ENCODE results near the gene MMP25.

The MMP25 gene

GRCh38 chr16:3012246-3012645 is 34.1 kb upstream of the MMP25 start:
- no peak for DNase-seq (ENCODE audit: low read depth)
- no peak overlapping the region for H3K4me3 ChIP-seq (ENCODE audit: low read depth, low read length)
- TF ChIP-seq, protein P1, sequence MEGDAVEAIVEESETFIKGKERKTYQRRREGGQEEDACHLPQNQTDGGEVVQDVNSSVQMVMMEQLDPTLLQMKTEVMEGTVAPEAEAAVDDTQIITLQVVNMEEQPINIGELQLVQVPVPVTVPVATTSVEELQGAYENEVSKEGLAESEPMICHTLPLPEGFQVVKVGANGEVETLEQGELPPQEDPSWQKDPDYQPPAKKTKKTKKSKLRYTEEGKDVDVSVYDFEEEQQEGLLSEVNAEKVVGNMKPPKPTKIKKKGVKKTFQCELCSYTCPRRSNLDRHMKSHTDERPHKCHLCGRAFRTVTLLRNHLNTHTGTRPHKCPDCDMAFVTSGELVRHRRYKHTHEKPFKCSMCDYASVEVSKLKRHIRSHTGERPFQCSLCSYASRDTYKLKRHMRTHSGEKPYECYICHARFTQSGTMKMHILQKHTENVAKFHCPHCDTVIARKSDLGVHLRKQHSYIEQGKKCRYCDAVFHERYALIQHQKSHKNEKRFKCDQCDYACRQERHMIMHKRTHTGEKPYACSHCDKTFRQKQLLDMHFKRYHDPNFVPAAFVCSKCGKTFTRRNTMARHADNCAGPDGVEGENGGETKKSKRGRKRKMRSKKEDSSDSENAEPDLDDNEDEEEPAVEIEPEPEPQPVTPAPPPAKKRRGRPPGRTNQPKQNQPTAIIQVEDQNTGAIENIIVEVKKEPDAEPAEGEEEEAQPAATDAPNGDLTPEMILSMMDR (IDR thresholded peaks at IDR 0.05; ENCODE audit: insufficient read depth, low read depth, low read length, missing control alignments): no peak

DNA sequence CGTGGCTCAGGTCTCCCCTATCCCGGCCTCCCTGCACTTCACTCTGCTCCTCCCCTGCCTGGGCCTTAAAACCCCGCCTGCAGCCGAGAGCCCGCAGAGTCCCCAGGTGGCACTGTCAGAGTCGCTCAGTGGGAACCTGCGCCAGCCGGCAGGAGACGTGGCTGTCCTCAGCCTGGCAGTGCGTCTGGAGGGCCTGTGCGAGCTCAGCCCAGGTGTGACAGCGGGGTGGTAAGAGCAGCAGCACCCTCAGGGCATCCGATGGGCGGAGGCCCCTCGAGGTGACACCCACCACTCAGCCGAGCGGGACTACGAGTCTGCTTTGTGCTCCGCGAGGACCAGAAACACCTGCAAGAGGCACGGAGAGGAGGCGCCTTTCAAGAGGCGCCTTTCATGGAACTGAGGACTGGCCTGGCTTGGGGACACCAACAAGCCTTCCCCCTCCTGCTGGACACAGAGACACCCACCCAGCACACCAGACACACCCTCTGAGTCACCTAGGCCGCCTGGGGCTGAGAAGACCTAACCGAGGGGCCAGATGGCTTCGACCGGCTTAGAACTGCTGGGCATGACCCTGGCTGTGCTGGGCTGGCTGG is 33.4 kb upstream of the MMP25 start, which contains the start of gene CLDN9:
CLDN9 (plus strand) TSS at position 96 of the 593 bp plus-strand sequence; CDS start at position 536, 440 bp downstream.
- TF ChIP-seq, protein P1 (IDR thresholded peaks at IDR 0.05; ENCODE audit: insufficient read depth, low read depth, low read length, missing control alignments): no peak
- no peak for DNase-seq (ENCODE audit: low read depth)
- no peak within 1 kb of the TSS for H3K4me3 ChIP-seq (ENCODE audit: low read depth, low read length)

DNA sequence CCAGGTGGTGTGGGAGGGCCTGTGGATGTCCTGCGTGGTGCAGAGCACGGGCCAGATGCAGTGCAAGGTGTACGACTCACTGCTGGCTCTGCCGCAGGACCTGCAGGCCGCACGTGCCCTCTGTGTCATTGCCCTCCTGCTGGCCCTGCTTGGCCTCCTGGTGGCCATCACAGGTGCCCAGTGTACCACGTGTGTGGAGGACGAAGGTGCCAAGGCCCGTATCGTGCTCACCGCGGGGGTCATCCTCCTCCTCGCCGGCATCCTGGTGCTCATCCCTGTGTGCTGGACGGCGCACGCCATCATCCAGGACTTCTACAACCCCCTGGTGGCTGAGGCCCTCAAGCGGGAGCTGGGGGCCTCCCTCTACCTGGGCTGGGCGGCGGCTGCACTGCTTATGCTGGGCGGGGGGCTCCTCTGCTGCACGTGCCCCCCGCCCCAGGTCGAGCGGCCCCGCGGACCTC is 32.8 kb upstream of the MMP25 start:
- TF ChIP-seq, protein P1 (IDR thresholded peaks at IDR 0.05; ENCODE audit: insufficient read depth, low read depth, low read length, missing control alignments): no peak
- no peak overlapping the region for H3K4me3 ChIP-seq (ENCODE audit: low read depth, low read length)
- no peak for DNase-seq (ENCODE audit: low read depth)

- no peak for DNase-seq (ENCODE audit: low read depth)
These were observed 32.2 kb upstream of the MMP25 start for GRCh38 chr16:3013998-3014690.

DNA sequence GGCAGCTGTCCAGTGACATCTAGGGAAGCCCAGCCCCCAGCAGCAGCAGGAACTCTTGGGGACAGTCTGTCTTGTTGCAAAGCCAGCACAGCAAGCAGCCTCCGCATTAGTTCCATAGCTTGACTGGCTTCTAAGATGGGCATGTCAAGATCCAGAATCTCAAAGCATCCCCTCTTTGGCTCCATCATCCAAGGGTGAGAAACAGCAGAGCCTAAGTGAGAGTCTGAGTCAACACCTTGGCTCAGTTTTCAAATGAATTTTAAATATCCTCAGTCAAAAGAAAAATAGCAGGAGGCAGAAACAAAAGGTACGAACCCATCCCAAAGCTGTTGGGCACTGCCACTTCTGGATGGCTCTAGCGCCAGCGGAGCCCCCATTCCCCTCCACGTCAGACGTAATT is 31.4 kb upstream of the MMP25 start:
- TF ChIP-seq, protein P1 (IDR thresholded peaks at IDR 0.05; ENCODE audit: insufficient read depth, low read depth, low read length, missing control alignments): no peak
- no peak for DNase-seq (ENCODE audit: low read depth)
- no peak overlapping the region for H3K4me3 ChIP-seq (ENCODE audit: low read depth, low read length)

More at GRCh38 chr16:3013998-3014690, 32.2 kb upstream of the MMP25 start:
- H3K4me3 ChIP-seq (ENCODE audit: low read depth, low read length): no peak overlapping the region
- TF ChIP-seq, protein P1 (IDR thresholded peaks at IDR 0.05; ENCODE audit: insufficient read depth, low read depth, low read length, missing control alignments): no peak

- TF ChIP-seq, protein P1 (IDR thresholded peaks at IDR 0.05; ENCODE audit: insufficient read depth, low read depth, low read length, missing control alignments): no peak
- DNase-seq (ENCODE audit: low read depth): no peak
- H3K4me3 ChIP-seq (ENCODE audit: low read depth, low read length): no peak overlapping the region
These were observed 30.4 kb upstream of the MMP25 start for GRCh38 chr16:3015865-3016521.

Data from GM12865 (cell line).